Measurements from ENCODE around the gene ATG2B. TPM values are rescaled to one million over a fixed set of nuclear protein-coding genes. Genes with fewer than 3 reads are reported as not detected.

ATG2B gene
- total and polyA plus RNA-seq, 3 experiments from 2014 or later, result 2.6 to 19.8 (median 17.4) TPM

DNA sequence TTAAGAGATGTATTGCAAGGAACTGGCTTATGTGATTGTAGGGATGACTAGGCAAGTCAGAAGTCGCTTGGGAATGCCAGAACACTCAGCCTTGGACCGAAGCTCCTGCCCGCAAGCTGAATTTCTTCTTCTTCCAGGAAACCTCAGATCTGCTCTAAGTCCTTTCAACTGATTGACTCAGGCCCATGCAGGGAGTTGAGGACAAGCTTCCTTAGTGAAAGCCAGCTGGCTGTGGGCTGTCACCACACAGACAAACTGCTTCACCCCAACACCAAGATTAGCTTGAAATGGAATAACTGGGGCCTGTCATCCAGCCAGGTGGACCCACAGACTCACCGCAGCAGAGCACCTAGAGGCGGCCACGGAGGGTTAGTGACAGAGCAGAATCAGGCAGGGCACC is 133.8 kb downstream of the ATG2B start:
- H3K4me1 Mint-ChIP-seq, result no peaks in the 10 kb centered on the region
- Histone ChIP-seq H3K27me3 (ENCODE audit: insufficient read depth, low read length, poor library complexity, severe bottlenecking) (peaks cover 3% of the 10 kb centered on the region), H3K4me3 (ENCODE audit: low read length) (no peak overlapping the region), H3K36me3 (ENCODE audit: insufficient read depth, low read length) (no peaks in the 10 kb centered on the region), H3K27ac (ENCODE audit: low read depth, low read length) (no peak overlapping the region), H3K4me1 (ENCODE audit: insufficient read depth, low read length) (no peaks in the 10 kb centered on the region), H3K9me3 (ENCODE audit: low read length) (no peaks in the 10 kb centered on the region)
- POLR2A ChIA-PET, result no interaction called here
- H3K4me3 Mint-ChIP-seq, result no peak overlapping the region
- H3K9me3 Mint-ChIP-seq, result no peaks in the 10 kb centered on the region
- DNase-seq, result no peak
- CTCF ChIA-PET, result no interaction called here
- H3K27me3 Mint-ChIP-seq, result peaks cover 8 to 28% of the 10 kb centered on the region in 2 donors
- H3K27ac Mint-ChIP-seq, result no peak overlapping the region
- peaks cover 0 to 3% (median 0%) of the 10 kb centered on the region in 3 donors for H3K36me3 Mint-ChIP-seq

Other genes with a start within 250 kb of the ATG2B start
- gene BDKRB2, start 158.5 kb downstream of the ATG2B start, total RNA-seq, result not detected
- not detected for gene BDKRB2, start 158.5 kb downstream of the ATG2B start, polyA plus RNA-seq
- not detected for gene BDKRB1, start 107.1 kb downstream of the ATG2B start, total RNA-seq
- gene BDKRB1, start 107.1 kb downstream of the ATG2B start, polyA plus RNA-seq, result not detected
- gene GSKIP, start 185 bp upstream of the ATG2B start, total RNA-seq, result 10 to 100 TPM; 23.7 to 24.6 TPM
- 30.5 TPM for gene GSKIP, start 185 bp upstream of the ATG2B start, polyA plus RNA-seq
- under 1 TPM; 0.55 to 0.69 TPM for gene AK7, start 28.8 kb upstream of the ATG2B start, total RNA-seq
- gene AK7, start 28.8 kb upstream of the ATG2B start, polyA plus RNA-seq, result not detected
- gene PAPOLA, start 139.0 kb upstream of the ATG2B start, total RNA-seq, result 100 to 1,000 TPM; 184 to 186 TPM
- gene PAPOLA, start 139.0 kb upstream of the ATG2B start, polyA plus RNA-seq, result 67.7 TPM

Data from CD8-positive, alpha-beta memory T cell (primary cell).